Left lobe of liver (tissue), 2 donors: ENCODE results near the gene PACSIN1. TPM values are rescaled to one million over a fixed set of nuclear protein-coding genes. Genes with fewer than 3 reads are reported as not detected.
"Not testable (repeated sequence)": the region's sequence is repeated elsewhere in the genome, so short reads cannot be mapped to it uniquely, and the experiment has no call there.

Experiments used
- ATAC-seq: fragments of 200-7000 bp; cut with Tn5 transposase; one replicate; pipeline ENCODE4 v1.9.1; 2020; ENCODE audit warnings: mild to moderate bottlenecking, moderate library complexity
- DNase-seq: peaks from one replicate; pipeline ENCODE4 v3.0.0-alpha.2; 2020; ENCODE audit warnings: low spot score
- total RNA-seq: library from RNA; stranded (reverse); gene quantifications from one replicate; pipeline ENCODE4 v1.2.1, GENCODE V29; 2021
- donor health status: DM: no; HTN: no; CAD: no; lungs with moderate emphysema.
- donor health status: DM: no; HTN: yes; CAD: no.

The PACSIN1 gene
- total RNA-seq, 1 donor from 2014 or later, result not detected

- ATAC-seq, result no peak
These were observed 7.8 kb upstream of the PACSIN1 start for GRCh38 chr6:34457742-34458735.

DNA sequence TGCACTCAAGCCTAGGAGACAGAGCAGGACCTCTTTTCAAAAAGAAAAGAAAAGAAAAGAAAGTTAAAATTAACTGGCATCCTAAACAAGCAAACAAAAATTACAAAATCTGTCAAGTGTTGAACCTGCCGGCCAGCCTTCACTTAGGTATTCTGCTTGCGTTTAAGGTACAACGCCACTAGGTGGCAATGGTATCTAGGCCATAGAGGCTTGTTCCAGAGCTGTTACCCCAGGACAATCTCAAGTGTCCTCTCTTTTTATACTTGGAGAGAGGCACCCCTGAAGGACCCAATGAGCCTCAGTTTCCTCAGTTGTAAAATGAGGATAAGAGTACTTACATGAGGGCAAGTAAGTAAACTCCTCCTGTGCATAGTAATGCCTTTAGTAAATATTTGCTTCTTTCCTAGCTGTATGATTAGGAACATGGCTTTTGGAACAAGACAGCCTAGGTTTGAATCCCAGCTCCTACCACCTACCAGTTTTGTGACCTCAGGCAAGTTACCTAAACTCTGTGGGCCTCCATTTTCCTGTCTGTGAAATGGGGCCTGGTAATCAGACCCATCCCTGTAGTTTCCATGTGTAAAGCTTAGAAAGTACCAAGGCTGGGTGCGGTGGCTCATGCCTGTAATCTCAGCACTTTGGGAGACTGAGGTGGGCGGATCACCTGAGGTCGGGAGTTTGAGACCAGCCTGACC lies 5.8 kb upstream of the PACSIN1 start:
- ATAC-seq (peak; percentile 87), DNase-seq (peak; percentile 62)

More at GRCh38 chr6:34457742-34458735, 7.8 kb upstream of the PACSIN1 start:
- DNase-seq, result no peak

DNA sequence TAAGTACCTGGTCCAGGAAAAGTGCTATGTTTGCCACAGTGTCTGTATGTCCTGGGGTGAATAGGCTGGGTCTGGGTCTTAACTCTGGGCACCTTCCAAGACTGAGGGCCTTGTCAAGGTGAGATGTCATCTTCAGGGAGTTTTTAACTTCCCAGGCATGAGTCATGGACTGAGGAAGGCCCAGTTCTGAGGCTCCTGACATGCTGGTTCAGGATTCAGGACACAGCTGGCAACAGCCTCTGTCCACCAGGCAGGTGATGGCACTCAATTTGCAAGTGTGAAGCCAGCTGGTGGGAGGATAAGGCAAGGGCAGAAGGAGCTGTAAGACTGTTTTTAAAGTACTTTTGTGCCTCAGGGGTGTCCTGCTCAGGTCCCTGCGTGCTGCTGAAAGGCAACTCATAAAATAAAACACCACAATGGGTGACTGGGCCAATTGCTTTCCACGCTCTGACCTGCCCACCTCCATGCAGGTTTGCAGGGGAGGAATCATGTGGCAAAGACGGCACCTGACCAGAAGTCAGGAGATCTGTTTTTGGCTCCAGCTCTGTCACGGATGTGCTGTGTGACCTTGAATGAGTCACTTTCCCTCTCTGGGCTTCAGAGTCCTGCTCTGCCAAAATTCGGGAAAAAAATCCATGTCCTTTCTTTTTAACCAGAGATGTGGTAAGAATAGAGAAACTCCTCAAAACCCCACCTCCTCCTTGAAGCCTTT lies 4.9 kb upstream of the PACSIN1 start:
- DNase-seq, result no peak
- no peak for ATAC-seq

GRCh38 chr6:34462010-34462409 lies 3.9 kb upstream of the PACSIN1 start:
- DNase-seq, result no peak

GRCh38 chr6:34462551-34462971 lies 3.3 kb upstream of the PACSIN1 start:
- peak; percentile 82 for DNase-seq
- peak; percentile 97 for ATAC-seq

More at GRCh38 chr6:34462010-34462409, 3.9 kb upstream of the PACSIN1 start:
- ATAC-seq, result no peak

GRCh38 chr6:34463299-34463698 lies 2.6 kb upstream of the PACSIN1 start:
- no peak for DNase-seq

GRCh38 chr6:34463849-34464248 lies 2.0 kb upstream of the PACSIN1 start:
- DNase-seq (no peak), ATAC-seq (no peak)

More at GRCh38 chr6:34463299-34463698, 2.6 kb upstream of the PACSIN1 start:
- no peak for ATAC-seq

DNA sequence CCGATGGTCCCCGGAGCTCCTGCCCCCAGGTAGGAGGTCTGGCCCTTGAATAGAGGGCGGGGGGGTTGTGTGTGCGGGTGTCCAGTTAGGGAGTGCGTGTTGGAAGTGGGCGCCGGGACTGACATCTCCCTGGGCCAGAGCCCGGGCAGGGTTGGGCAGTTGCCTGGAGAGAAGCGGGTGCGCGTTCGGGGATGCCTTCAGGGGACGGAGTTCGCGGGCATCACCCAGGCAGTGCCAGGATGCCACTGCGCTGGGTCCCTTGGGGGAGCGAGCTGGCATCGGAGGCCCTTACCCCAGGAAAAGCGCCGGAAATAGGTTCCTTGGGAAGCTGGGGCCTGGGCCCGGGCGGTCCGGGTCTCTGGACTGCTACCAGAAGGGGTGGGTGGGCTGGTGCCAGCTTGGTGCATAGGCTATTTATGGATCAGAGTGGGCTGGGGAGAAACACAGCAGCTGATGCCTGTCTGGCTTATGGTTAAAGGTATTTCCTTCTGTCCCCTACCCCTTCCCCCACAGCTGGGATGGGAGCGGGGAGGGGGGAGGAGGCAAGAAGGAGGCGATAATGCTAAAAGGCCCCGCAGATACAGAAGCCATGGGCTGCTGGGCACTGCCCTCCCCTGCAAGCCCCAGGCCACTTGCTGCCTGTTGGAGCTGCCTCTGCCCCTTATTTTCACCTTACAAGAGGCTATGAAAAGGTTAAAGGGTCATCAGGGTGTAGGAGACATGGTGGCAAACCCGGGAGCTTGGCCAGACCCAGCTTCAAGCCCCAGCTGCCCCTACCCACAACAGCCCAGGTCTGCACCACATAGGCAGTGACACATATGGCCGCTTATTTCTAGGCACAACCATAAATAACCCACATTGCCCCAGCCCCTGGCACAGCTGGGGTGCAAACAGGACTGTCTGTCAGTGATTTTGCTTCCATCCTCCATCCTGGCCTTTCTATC lies 638 bp downstream of the PACSIN1 start:
- ATAC-seq (no peak), DNase-seq (no peak)

- ATAC-seq (no peak), DNase-seq (no peak)
These were observed 2.6 kb downstream of the PACSIN1 start for GRCh38 chr6:34468378-34468892.

DNA sequence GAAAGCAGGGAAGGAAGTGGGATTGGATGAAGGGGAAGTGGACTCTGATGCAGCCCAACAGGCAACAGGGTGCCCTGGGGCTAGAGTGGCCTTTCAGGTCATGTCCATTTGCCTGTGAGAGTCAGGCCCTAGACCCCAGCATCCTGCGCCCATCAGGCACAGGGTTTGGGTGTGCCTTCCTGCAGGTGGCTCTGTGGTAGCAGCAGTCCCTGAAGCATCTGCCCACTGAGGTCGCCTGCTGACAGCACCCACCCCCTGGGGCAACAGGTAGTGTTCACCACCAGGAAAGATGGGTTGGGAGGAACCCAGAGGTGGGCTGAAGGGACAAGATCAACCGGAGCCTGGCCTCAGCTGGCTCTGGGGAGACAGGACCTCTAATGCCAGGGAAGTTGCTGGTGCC lies 3.6 kb downstream of the PACSIN1 start:
- no peak for ATAC-seq
- no peak for DNase-seq

- ATAC-seq (no peak), DNase-seq (no peak)
These were observed 6.5 kb downstream of the PACSIN1 start for GRCh38 chr6:34472425-34472824.

- no peak for ATAC-seq
- no peak for DNase-seq
These were observed 8.1 kb downstream of the PACSIN1 start for GRCh38 chr6:34473967-34474366.

DNA sequence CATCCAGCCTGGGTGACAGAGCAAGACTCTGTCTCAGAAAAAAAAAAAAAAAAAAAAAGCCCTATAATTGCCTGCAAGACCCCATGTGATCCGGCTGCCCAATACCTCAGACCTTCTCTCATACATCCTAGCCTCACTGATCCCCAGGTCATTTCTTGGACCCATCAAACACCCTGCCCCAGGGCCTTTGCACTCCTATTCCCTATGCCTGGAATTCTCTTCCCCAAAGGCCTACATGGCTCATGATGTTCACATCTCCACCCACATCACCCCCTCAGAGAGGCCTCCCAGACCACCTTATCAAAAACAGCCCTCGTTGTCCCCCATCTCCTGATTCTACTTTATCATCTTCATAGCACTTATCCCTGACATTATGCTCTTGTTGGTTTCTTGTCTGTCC lies 8.9 kb downstream of the PACSIN1 start:
- ATAC-seq (no peak), DNase-seq (no peak)

GRCh38 chr6:34475238-34475682 lies 9.4 kb downstream of the PACSIN1 start:
- DNase-seq, result no peak

DNA sequence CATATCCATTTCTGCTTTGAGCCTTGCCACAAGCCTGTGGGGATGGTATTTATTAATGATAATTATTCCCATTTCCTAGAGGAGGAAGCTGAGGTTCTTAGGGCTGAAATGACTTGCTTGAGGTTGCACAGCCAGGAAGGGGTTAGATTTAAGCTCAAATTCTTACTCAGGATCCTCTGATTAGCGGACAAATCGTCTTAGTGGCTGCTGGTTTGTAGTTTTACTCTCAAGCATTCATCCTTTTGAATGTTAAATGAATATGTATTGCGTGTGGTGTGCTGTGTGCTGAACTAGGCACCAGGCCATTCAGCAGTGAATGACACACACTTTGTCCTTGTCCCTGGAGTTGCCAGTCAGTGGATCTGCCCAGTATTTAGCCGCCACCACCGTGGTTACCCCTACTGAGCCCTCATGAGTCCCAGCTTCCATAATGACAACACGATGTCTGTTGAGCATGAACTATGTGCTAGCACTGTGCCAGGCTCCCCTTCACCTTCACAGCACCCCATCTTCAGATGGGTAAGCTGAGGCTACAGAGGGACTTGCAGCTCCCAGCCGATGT lies 10.0 kb downstream of the PACSIN1 start:
- DNase-seq (no peak), ATAC-seq (no peak)

More at GRCh38 chr6:34475238-34475682, 9.4 kb downstream of the PACSIN1 start:
- no peak for ATAC-seq

- no peak for ATAC-seq
- DNase-seq, result no peak
These were observed 10.6 kb downstream of the PACSIN1 start for GRCh38 chr6:34476447-34476846.

GRCh38 chr6:34476921-34477320 lies 11.0 kb downstream of the PACSIN1 start:
- DNase-seq (no peak), ATAC-seq (no peak)

DNA sequence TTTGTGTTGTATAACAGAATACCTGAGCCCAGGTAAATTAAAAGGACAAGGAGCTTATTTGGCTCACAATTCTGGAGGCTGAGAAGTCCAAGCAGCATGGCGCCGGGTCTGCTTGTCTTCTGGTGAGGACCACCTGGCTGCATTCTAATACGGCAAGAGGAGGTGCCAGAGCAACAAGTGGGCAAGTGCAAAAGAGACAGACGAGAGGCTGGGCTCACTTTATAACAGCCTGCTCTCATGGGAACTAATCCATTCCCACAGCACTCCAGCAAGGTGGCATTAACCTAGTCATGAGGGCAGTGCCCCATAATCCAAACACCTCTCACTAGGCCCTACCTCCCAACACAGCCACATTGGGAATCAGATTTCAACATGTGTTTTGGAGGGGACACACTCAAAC lies 12.9 kb downstream of the PACSIN1 start:
- no peak for ATAC-seq
- DNase-seq, result no peak

DNA sequence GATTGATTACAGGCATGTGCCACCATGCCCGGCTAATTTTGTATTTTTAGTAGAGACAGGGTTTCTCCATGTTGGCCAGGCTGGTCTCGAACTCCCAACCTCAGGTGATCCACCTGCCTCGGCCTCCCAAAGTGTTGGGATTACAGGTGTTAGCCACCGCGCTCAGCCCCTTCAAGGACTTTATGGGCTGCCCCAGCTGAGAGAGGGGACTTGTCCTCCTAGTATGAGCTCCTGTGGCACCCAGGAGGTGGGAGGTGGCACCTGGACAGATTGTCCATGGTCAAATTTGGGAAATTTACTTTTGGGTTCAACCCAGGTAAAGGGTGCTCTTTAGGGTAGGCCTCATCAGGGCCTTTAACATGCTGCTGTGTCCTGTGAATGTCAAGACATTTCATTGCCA lies 17.9 kb downstream of the PACSIN1 start:
- ATAC-seq, DNase-seq: not testable (repeated sequence)
